B cell (primary cell): ENCODE results near the gene CCL28. TPM values are rescaled to one million over a fixed set of nuclear protein-coding genes. Genes with fewer than 3 reads are reported as not detected.

ENCODE experiments used
- ATAC-seq: fragments of 200-7000 bp; cut with Tn5 transposase; one replicate; pipeline ENCODE4 v1.10.0; 2021; ENCODE audit warnings: low read depth, mild to moderate bottlenecking, moderate number of reproducible peaks, moderate library complexity
- CTCF ChIA-PET: fragments of 350-600 bp; sonication (Branson Sonifier 250); formaldehyde crosslinking; loops from one replicate; lab custom pipeline; 2021; ENCODE audit warnings: antibody characterized with exemption, inconsistent platforms; lab: Charles Lee
- POLR2A ChIA-PET: fragments of 350-600 bp; sonication (Branson Sonifier 250); formaldehyde crosslinking; loops from one replicate; lab custom pipeline; 2021; ENCODE audit warnings: antibody characterized with exemption; lab: Charles Lee
- DNase-seq: peaks from one replicate; pipeline ENCODE4 v3.0.0; 2013
- H2AFZ ChIP-seq: 2 replicates; pipeline ENCODE4 v1.6.1; 2012; ENCODE audit warnings: mild to moderate bottlenecking, low read depth, low read length; ENCODE audit not compliant: insufficient read depth, poor library complexity, severe bottlenecking
- H3K27ac ChIP-seq, 2 donors: 1 replicate in 1 of 2; 2 replicates in 1 of 2; pipeline ENCODE4 v1.5.1; 2012 to 2013; ENCODE audit warnings: low read length in 2 of 2, mild to moderate bottlenecking in 2 of 2, moderate library complexity in 1 of 2
- H3K27me3 ChIP-seq, 4 experiments: fragments of 200-600 bp in 1 of 4; sonication (generic) in 1 of 4; replicated peaks in 1 of 4; 1 replicate in 2 of 4; 2 replicates in 2 of 4; pipeline versions ENCODE4 v1.6.1 to v1.7.0; 2013 to 2016; ENCODE audit warnings: low read length in 3 of 4, mild to moderate bottlenecking in 2 of 4, mixed read lengths in 1 of 4, moderate library complexity in 1 of 4; ENCODE audit not compliant: insufficient read depth in 4 of 4, control insufficient read depth in 3 of 4; ENCODE audit errors: control extremely low read depth in 1 of 4
- H3K36me3 ChIP-seq, 2 experiments: replicated peaks in 1 of 2; 1 replicate in 1 of 2; 2 replicates in 1 of 2; pipeline versions ENCODE4 v1.6.1 to v1.7.1; 2013; ENCODE audit warnings: low read length in 1 of 2; ENCODE audit not compliant: insufficient read depth in 2 of 2, control insufficient read depth in 1 of 2; ENCODE audit errors: control extremely low read depth in 1 of 2, extremely low read depth in 1 of 2
- H3K4me1 ChIP-seq, 2 donors: fragments of 200-600 bp in 1 of 2; sonication (generic) in 1 of 2; 1 replicate in 1 of 2; 2 replicates in 1 of 2; pipeline versions ENCODE4 v1.5.1 to v1.6.1; 2013 to 2017; ENCODE audit warnings: low read length in 2 of 2; ENCODE audit not compliant: control insufficient read depth in 2 of 2, insufficient read depth in 2 of 2
- H3K4me2 ChIP-seq: replicated peaks from 2 replicates; pipeline ENCODE3; 2012; ENCODE audit warnings: mild to moderate bottlenecking, low read depth, low read length; ENCODE audit not compliant: poor library complexity, severe bottlenecking
- H3K4me3 ChIP-seq, 5 experiments: fragments of 200-600 bp in 1 of 5; sonication (generic) in 1 of 5; 1 replicate in 3 of 5; 2 replicates in 2 of 5; pipeline versions ENCODE4 v1.5.1 to v1.7.0; 2011 to 2016; ENCODE audit warnings: low read length in 4 of 5, mild to moderate bottlenecking in 4 of 5, low read depth in 2 of 5, control low read depth in 1 of 5, moderate library complexity in 1 of 5; ENCODE audit not compliant: insufficient read depth in 1 of 5; ENCODE audit errors: control extremely low read depth in 1 of 5, extremely low read depth in 1 of 5
- H3K79me2 ChIP-seq: fragments of 200-600 bp; sonication (generic); one replicate; pipeline ENCODE4 v1.6.0; 2016; ENCODE audit warnings: low read length; ENCODE audit not compliant: control insufficient read depth, insufficient read depth
- H3K9ac ChIP-seq: fragments of 200-600 bp; sonication (generic); 2 replicates; pipeline ENCODE4 v1.6.1; 2017; ENCODE audit warnings: mild to moderate bottlenecking, low read length, moderate library complexity
- H3K9me3 ChIP-seq, 3 donors: one replicate each; pipeline versions ENCODE4 v1.6.1 to v1.7.1; 2013; ENCODE audit warnings: low read length in 2 of 3; ENCODE audit not compliant: control insufficient read depth in 2 of 3, insufficient read depth in 1 of 3; ENCODE audit errors: control extremely low read depth in 1 of 3
- H4K20me1 ChIP-seq: 2 replicates; pipeline ENCODE4 v1.6.0; 2012; ENCODE audit warnings: mild to moderate bottlenecking, low read length; ENCODE audit not compliant: insufficient read depth, control insufficient read depth, poor library complexity, severe bottlenecking
- H3K27ac Mint-ChIP-seq: one replicate; pipeline ENCODE4 v1.8.0; 2021; ENCODE audit warnings: mixed read lengths
- H3K27me3 Mint-ChIP-seq: one replicate; pipeline ENCODE4 v1.8.0; 2021; ENCODE audit warnings: mixed read lengths
- H3K4me1 Mint-ChIP-seq: one replicate; pipeline ENCODE4 v1.8.0; 2021; ENCODE audit warnings: mixed read lengths
- H3K4me3 Mint-ChIP-seq: one replicate; pipeline ENCODE4 v1.8.0; 2021; ENCODE audit warnings: mixed read lengths
- H3K9me3 Mint-ChIP-seq: one replicate; pipeline ENCODE4 v1.8.0; 2022; ENCODE audit warnings: mixed read lengths; ENCODE audit not compliant: insufficient read depth
- CTCF ChIP-seq: fragments of 200-600 bp; IDR thresholded peaks from one replicate; pipeline ENCODE4 v1.8.0; 2022; ENCODE audit warnings: antibody characterized with exemption, mild to moderate bottlenecking
- EZH2 ChIP-seq: IDR thresholded peaks from 2 replicates; pipeline ENCODE4 v1.6.1; 2012; ENCODE audit warnings: borderline replicate concordance, low read depth, mild to moderate bottlenecking, moderate library complexity, low read length; ENCODE audit not compliant: insufficient read depth, poor library complexity, severe bottlenecking
- WGBS: methylation state at CpG from one replicate; pipeline ENCODE4 v1.1.5; 2013; ENCODE audit warnings: missing lambda C conversion rate; ENCODE audit not compliant: insufficient coverage; 5-methylcytosine and 5-hydroxymethylcytosine counted together
- intact Hi-C: fragments of 100-400 bp; cut with micrococcal nuclease; formaldehyde crosslinking; loops from one replicate; pipeline ENCODE4 v1.10.0; 2022
- polyA plus RNA-seq: library from polyadenylated mRNA; depleted of rRNA; stranded (reverse); fragments of >200 nt; gene quantifications from 2 replicates; pipeline ENCODE4 v1.2.3, GENCODE V29; 2012
- total RNA-seq, 2 donors: library from RNA; stranded (reverse); fragments of 120-200 nt in 1 of 2; gene quantifications; 1 replicate in 1 of 2; 2 replicates in 1 of 2; pipeline versions ENCODE4 v1.2.3 to v1.2.4, GENCODE V29; 2013 to 2022

Gene CCL28
- total and polyA plus RNA-seq, 2 donors (not counting 1 experiment from before 2014, with no cell fraction given): 18.6 to 18.7 TPM

DNA sequence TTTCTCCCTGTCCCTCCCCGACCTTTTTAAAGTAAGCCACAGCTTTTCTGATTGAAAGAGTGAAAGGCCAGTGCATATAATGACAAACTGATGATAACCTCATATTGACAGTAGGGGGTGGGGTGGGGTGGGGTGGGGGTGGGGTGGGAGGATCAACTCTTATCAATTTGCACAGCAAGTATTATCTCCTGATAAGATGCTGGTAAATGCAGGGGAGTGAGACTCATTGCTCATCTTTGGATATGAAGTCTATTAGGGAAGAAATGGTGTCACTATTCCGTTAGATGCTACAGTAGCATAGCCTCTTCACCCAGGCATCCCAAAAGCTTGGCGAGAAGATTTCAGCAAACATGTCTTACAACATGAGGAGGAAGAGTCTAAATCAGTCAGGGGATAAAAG is 60.1 kb downstream of the CCL28 start:
- intact Hi-C loops: no loop called here
- WGBS: no CpG with 5 or more reads among the region's 3 CpGs

GRCh38 chr5:43348861-43349363 is 63.3 kb downstream of the CCL28 start:
- Histone ChIP-seq H3K27ac (no peak overlapping the region), H3K9ac (no peak overlapping the region), H3K36me3 (no peaks in the 10 kb centered on the region), H3K9me3 (no peaks in the 10 kb centered on the region), H2AFZ (no peak overlapping the region), H4K20me1 (no peaks in the 10 kb centered on the region), H3K27me3 (no peaks in the 10 kb centered on the region), H3K4me3 (no peak overlapping the region), H3K79me2 (no peaks in the 10 kb centered on the region), H3K4me2 (no peak overlapping the region), H3K4me1 (no peaks in the 10 kb centered on the region)
- TF ChIP-seq EZH2: no peak
- TF ChIP-seq CTCF: no peak
- ChIA-PET CTCF (no interaction called here), POLR2A (no interaction called here)
- Mint-ChIP-seq H3K27me3 (no peaks in the 10 kb centered on the region), H3K4me1 (no peaks in the 10 kb centered on the region), H3K27ac (no peak overlapping the region), H3K4me3 (no peak overlapping the region), H3K9me3 (no peaks in the 10 kb centered on the region)
- no peak for DNase-seq
- ATAC-seq: no peak
- intact Hi-C loops: no loop called here
- no CpG with 5 or more reads among the region's 1 CpG for WGBS

More for the DNA sequence above, 60.1 kb downstream of the CCL28 start:
- H3K4me3 ChIP-seq: no peak overlapping the region
- no peak overlapping the region for H3K4me2 ChIP-seq
- Mint-ChIP-seq H3K4me3 (no peak overlapping the region), H3K27me3 (no peaks in the 10 kb centered on the region), H3K9me3 (no peaks in the 10 kb centered on the region), H3K27ac (no peak overlapping the region), H3K4me1 (no peaks in the 10 kb centered on the region)
- H3K9me3 ChIP-seq: no peaks in the 10 kb centered on the region
- no peak overlapping the region for H3K27ac ChIP-seq
- POLR2A ChIA-PET: no interaction called here
- no peak for DNase-seq
- H4K20me1 ChIP-seq: no peaks in the 10 kb centered on the region
- no peak for TF ChIP-seq CTCF
- no peak for TF ChIP-seq EZH2
- no peak for ATAC-seq
- H3K4me1 ChIP-seq: no peaks in the 10 kb centered on the region
- H3K9ac ChIP-seq: no peak overlapping the region
- H2AFZ ChIP-seq: no peak overlapping the region
- no peaks in the 10 kb centered on the region for H3K36me3 ChIP-seq
- CTCF ChIA-PET: no interaction called here
- no peaks in the 10 kb centered on the region for H3K79me2 ChIP-seq
- no peaks in the 10 kb centered on the region for H3K27me3 ChIP-seq
